ENCODE results near the gene LMNTD2.
A peak's percentile ranks its signal among the peaks of the same experiment; 100 is the strongest.

LMNTD2 gene

GRCh38 chr11:512761-513595 lies 47.6 kb downstream of the LMNTD2 start:
- 0 out of 2 replicates have a peak, but pooled peaks have one; percentile 19 for TF ChIP-seq POLR2A (IDR thresholded peaks at IDR 0.05; ENCODE audit: low read depth, low read length)
- no peak for TF ChIP-seq TAF1 (IDR thresholded peaks at IDR 0.05; ENCODE audit: borderline replicate concordance, low read depth, low read length)
- DNase-seq (ENCODE audit: insufficient read length) (no peak), FAIRE-seq (no peak)

- TF ChIP-seq POLR2A (IDR thresholded peaks at IDR 0.05; ENCODE audit: low read depth, low read length) (no peak), TAF1 (IDR thresholded peaks at IDR 0.05; ENCODE audit: borderline replicate concordance, low read depth, low read length) (no peak), POLR2AphosphoS5 (IDR thresholded peaks at IDR 0.05; ENCODE audit: low read depth, low read length) (no peak)
- FAIRE-seq (no peak), DNase-seq (ENCODE audit: insufficient read length) (no peak)
Measured at GRCh38 chr11:508956-509355, 51.6 kb downstream of the LMNTD2 start.

- FAIRE-seq: no peak
- DNase-seq (ENCODE audit: insufficient read length): no peak
- TF ChIP-seq POLR2AphosphoS5 (IDR thresholded peaks at IDR 0.05; ENCODE audit: low read depth, low read length) (no peak), POLR2A (IDR thresholded peaks at IDR 0.05; ENCODE audit: low read depth, low read length) (no peak), TAF1 (IDR thresholded peaks at IDR 0.05; ENCODE audit: borderline replicate concordance, low read depth, low read length) (no peak)
Measured at GRCh38 chr11:507727-508515, 52.6 kb downstream of the LMNTD2 start.

GRCh38 chr11:506995-507726 lies 53.4 kb downstream of the LMNTD2 start, which contains the start of gene RNH1:
Gene RNH1, minus strand, starts transcription at chr11:507242. Its CDS starts 5,080 bp downstream, at chr11:502162.
- FAIRE-seq (no peak), DNase-seq (ENCODE audit: insufficient read length) (peak; percentile 96)
- 0 out of 2 replicates have a peak, but pooled peaks have one; percentile 23 for TF ChIP-seq TAF1 (IDR thresholded peaks at IDR 0.05; ENCODE audit: borderline replicate concordance, low read depth, low read length)
- peak; percentile 57; the same call in 1 of the 2 replicates for TF ChIP-seq POLR2A (IDR thresholded peaks at IDR 0.05; ENCODE audit: low read depth, low read length)
- no peak; the same call in none of the 2 replicates for TF ChIP-seq POLR2AphosphoS5 (IDR thresholded peaks at IDR 0.05; ENCODE audit: low read depth, low read length)

- FAIRE-seq: peak; percentile 100
- TF ChIP-seq POLR2AphosphoS5 (IDR thresholded peaks at IDR 0.05; ENCODE audit: low read depth, low read length): peak; percentile 90
- TF ChIP-seq POLR2A (IDR thresholded peaks at IDR 0.05; ENCODE audit: low read depth, low read length): peak; percentile 86
- peak; percentile 39 for TF ChIP-seq TAF1 (IDR thresholded peaks at IDR 0.05; ENCODE audit: borderline replicate concordance, low read depth, low read length)
- peak; percentile 98 for DNase-seq (ENCODE audit: insufficient read length)
Measured at GRCh38 chr11:506238-506994, 54.1 kb downstream of the LMNTD2 start.

- no peak for TF ChIP-seq TAF1 (IDR thresholded peaks at IDR 0.05; ENCODE audit: borderline replicate concordance, low read depth, low read length)
- TF ChIP-seq POLR2A (IDR thresholded peaks at IDR 0.05; ENCODE audit: low read depth, low read length): no peak
- TF ChIP-seq POLR2AphosphoS5 (IDR thresholded peaks at IDR 0.05; ENCODE audit: low read depth, low read length): no peak
- FAIRE-seq (no peak), DNase-seq (ENCODE audit: insufficient read length) (no peak)
Measured at GRCh38 chr11:504994-505344, 55.6 kb downstream of the LMNTD2 start.
